Fibroblast of skin of right quadriceps (primary cell): Measurements from ENCODE around the gene AEN.
A peak's percentile ranks its signal among the peaks of the same experiment; 100 is the strongest.

Experiments
- DNase-seq: peaks from one replicate; pipeline ENCODE4 v3.0.0-alpha.2; 2013

AEN gene

DNA sequence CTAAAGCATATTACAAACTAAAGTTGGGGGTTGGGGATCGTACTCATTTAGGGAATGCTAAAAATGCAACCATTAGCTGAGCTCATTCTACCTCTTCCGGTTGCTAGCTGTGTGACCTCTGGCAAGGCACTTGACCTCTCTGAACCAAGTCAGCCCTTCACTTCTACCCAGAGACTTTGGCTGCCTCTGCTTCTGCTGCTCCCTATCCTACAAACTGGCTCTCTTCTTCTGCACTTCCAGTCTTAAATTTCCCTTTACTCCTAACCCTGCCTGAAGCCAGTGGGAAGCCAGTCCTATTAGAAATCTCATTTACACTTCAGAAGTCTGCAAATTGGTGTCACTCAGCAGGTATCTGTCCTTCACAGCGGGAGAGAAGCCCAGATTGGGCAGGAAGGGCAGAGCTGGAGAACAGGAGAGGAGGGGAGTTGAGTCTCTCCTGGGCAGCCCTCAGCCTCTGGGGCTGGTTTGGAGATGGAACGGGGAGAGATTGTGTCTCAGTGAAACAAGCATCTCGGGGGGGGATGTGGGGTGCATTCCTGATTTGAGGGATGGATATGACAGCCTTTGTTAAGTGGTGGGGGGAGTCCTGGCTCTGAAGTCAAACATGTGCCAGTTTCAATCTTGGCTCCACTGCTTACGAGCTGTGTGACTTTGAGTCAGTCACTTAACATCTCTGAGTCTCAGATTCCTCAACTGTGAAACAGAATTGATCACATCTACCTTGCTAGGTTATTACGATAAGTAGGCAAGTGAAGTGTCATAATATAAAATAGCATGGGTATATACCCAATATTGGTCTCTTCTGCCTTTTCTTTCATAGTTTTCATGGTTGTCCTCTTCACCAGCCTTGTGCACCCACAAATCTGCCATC lies 7.8 kb upstream of the AEN start:
- peak; percentile 55 for DNase-seq

GRCh38 chr15:88615303-88616107 lies 5.6 kb upstream of the AEN start:
- no peak for DNase-seq

- no peak for DNase-seq
These were observed 4.9 kb upstream of the AEN start for GRCh38 chr15:88616240-88616639.

DNA sequence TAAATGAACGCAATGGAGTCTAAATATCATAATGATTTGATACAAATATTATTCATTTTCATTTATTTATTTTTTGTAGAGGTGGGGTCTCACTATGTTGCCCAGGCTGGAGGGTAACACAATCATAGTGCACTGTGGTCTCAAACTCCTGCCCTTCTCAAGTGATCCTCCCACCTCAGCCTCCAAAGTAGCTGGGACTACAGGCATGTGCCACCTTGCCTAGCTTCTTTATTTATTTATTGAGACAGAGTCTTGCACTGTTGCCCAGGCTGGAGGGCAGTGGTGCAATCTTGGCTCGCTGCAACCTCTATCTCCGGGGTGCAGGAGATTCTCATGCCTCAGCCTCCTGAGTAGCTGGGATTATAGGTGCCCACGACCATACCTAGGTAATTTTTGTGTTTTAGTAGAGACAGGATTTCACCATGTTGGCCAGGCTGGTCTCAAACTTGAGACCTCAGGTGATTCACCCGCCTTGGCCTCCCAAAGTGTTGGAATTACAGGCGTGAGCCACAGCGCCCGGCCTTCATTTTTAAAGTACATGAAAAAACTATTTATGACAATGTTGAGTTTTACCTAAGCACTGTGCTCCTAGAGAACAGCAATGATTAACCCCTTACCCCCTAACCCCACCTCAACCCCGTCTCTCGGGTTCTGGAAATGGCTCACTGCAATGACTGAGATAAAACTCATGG lies 4.0 kb upstream of the AEN start:
- DNase-seq, result no peak

DNA sequence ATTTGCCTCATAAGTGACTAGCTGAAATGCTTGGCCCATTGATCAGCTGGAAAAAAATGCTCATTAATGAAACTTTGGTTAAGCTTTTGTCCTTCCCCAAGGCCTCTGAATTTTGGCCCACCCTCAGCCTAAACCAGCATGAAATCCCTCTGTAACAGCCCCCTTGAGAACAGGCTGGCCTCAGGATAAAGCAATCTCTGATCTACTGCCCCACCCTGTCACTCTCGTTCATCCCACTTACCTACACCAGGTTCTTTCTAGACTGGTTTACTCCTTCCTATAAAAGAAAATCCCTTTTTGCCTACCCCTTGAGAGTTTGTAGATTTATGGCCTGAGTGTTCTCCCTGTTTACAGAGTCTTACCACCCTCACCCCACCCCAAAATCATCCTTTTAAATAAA lies 3.4 kb upstream of the AEN start:
- no peak for DNase-seq

DNA sequence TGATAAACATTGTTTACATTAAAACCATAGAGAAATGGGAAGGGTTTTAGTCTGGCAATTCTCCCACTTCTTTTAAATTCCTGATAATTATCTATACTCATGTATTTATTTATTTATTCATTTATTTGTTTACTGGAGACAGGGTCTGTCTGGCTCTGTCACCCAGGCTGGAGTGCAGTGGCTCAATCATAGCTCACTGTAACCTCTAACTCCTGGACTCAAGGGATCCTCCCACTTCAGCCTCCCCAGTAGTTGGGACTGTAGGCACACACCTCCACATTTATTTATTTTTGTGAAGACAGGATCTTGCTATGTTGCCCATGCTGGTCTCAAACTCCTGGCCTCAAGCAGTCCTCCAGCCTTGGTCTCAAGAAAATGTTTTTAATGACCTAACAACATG lies 2.5 kb upstream of the AEN start:
- DNase-seq, result no peak

DNA sequence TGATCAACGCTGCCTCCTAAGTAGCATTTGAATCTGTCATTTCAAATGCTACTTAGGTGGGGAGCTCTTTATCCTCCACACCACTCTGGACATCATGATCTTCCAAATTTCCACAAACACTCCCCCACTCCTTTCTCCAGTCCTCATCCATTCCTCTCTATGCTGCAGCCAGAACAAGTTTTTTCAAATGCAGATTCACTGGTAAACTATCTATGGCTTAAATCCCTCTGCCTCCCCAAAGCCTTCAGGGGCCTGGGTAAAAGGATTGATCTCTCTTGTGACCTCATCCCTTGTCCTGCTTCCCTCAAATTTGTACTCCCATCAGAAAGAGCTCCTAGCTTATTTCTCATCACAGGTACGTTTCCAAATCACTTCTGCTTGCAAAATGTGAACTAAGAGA lies 1.3 kb upstream of the AEN start:
- DNase-seq, result no peak

GRCh38 chr15:88621789-88622604 lies 857 bp downstream of the AEN start:
- peak; percentile 45 for DNase-seq

- no peak for DNase-seq
These were observed 1.4 kb downstream of the AEN start for GRCh38 chr15:88622605-88622975.

DNA sequence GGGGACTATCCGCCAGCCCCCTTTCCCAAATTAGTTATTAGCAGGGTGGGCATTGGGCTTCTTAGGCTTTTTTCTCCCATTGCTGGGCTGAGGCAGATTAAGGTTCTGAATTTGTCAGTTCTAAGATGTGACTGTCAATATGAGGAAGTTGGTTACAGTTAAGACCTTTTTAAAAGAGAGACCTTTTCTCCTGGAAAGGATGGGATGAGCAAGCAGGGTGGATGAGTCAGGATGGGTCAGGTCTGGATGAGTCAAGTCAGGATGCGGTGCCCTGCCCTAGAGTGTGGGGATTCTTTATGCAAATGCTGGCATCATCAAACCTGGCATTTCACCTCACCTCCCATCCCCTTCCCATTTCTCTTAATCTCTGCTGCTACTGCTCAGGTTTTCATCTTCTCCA lies 1.9 kb downstream of the AEN start:
- DNase-seq, result peak; percentile 77

DNA sequence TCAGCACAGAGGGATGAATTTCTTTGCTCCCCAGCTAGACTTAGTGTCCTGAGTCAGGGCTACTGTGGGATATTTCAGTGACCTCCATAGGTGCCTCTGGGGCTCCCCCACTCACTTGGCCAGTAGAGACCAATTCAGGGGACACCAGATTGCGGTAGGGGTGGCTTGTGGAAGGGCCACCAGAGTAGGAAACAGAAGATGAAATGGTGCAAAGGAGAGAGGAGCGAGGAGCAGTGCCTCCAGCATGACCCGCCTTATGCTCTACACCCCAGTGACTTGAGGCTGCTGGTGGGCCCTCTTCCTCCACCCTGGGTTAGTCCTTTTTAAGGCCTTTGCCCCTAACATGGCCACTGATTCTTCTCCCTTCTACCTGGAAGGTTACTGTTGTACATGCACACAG lies 2.5 kb downstream of the AEN start:
- no peak for DNase-seq

DNA sequence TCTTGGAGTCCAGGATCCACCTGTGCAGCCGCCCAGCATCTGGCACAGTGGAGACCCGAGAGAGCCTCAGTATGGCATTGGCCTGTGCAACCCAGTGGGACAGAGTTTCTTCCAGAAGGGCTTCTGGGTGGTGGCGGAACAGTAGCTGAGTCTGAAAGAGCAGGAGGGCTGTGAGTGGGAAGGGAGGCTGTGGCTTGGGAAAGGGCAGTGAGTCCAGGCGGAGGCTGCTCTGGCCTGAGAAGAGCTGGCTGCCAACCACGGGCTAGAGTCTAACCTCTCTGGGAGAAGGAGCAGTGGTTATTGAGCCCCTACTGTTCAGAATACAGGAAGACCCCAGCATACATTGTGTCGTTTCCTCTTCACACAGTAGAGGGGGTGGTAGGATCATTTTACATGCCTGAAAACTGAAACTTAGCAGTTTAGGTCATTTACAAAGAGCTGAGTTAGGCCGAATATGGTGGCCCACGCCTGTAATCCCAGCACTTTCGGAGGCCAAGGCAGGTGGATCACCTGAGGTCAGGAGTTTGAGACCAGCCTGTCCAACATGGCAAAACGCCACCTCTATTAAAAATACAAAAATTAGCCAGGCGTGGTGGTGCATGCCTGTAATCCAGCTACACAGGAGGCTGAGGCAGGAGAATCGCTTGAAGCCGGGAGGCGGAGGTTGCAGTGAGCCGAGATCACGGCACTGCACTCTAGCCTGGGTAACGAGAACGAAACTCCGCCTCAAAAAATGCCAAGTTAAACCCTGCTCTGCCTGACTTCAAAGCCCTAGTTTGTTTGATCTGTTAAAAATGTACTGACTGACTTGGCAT lies 3.2 kb downstream of the AEN start:
- DNase-seq, result peak; percentile 59

DNA sequence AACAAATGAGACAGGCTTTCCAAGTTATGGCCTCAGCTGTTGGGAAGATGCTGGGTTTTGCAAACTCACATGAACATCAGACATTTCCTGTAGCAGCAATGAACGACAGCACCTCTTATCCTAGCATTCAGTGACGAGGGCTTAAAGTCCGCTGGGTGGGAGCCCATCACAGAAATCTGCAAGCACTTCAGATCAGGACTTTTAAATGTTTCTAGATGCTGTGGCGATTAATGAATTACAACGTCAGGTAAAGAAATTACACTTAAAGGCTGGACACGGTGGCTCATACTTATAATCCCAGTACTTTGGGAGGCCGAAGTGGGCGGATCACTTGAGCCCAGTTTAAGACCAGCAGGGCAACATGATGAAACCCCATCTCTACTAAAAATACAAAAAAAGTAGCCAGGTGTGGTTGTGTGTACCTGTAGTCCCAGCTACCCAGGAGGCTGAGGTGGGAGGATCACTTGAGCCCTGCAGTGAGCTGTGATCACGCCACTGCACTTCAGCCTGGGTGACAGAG lies 3.9 kb downstream of the AEN start:
- DNase-seq, result no peak

DNA sequence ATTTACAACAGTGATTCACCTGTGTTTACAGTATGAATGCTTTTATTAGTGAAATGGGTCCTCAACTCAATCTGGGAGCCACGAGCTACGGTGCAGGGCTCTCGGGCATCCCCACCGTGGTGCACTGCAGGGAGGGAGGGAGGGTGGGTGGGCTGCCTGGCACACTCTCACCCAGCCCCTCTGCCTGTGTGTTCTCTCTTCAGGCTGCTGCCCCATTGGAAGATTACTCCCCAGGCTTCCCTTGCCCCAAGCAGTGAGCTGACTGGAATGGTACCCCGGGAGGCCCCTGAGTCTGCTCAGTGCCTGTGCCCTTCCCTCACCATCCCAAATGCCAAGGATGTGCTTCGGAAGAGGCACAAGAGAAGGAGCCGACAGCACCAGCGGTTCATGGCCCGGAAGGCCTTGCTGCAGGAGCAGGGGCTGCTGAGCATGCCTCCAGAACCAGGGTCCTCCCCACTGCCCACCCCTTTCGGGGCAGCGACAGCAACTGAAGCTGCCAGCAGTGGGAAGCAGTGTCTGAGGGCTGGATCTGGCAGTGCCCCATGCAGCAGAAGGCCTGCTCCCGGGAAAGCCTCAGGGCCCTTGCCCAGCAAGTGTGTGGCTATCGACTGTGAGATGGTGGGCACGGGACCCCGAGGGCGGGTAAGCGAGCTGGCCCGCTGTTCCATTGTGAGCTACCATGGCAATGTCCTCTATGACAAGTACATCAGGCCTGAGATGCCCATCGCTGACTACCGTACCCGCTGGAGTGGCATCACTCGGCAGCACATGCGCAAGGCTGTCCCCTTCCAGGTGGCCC lies 5.0 kb downstream of the AEN start:
- no peak for DNase-seq

GRCh38 chr15:88627463-88627862 lies 6.3 kb downstream of the AEN start:
- DNase-seq, result no peak

GRCh38 chr15:88628018-88628654 lies 7.0 kb downstream of the AEN start:
- no peak for DNase-seq

GRCh38 chr15:88629071-88629470 lies 7.9 kb downstream of the AEN start:
- DNase-seq, result no peak

DNA sequence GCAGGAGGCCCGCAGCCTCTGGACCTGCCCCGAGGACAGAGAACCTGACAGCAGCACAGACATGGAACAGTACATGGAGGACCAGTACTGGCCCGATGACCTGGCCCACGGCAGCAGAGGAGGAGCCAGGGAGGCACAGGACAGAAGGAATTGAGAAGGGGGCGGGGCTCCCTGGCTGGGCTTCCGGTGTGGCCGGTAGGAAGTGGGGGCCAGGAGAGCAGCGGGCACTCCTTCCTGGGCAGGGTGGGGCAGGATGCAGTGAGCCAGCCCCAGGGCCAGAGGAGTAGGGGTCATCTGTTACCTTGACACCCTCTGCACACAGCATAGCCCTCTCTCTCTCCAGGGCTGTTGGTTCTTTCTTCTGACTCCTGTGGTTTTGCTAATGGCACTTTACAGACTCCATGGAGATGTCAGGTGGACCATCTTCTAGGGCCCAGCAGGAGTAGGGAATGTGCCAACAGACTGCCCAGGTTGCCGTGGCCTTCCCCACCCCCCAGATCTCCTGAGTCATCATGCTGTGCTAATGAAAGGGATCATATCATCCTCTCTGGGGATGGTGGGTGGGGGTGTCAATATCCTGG lies 9.1 kb downstream of the AEN start:
- no peak for DNase-seq

GRCh38 chr15:88630798-88631463 lies 9.8 kb downstream of the AEN start:
- no peak for DNase-seq
